ENCODE measurements around the gene SP140. TPM values are rescaled to one million over a fixed set of nuclear protein-coding genes. Genes with fewer than 3 reads are reported as not detected.

Gene SP140
- 0.73 and 1.5 TPM in 2 replicates for polyA plus RNA-seq (2011; rRNA removed)
- 1.9 and 2.7 TPM in 2 replicates for polyA minus RNA-seq (2011; rRNA and poly(A)+ RNA removed)

- H3K27me3 ChIP-seq (ENCODE audit: control insufficient read depth, insufficient read depth, low read length) = no peaks in the 10 kb centered on the region
- DNase-seq (ENCODE audit: low read depth, low spot score) = no peak
- no peak within 1 kb of the TSS for H3K27ac ChIP-seq (ENCODE audit: low read depth, low read length)
- H3K4me3 ChIP-seq (ENCODE audit: low read depth, low read length) = no peak within 1 kb of the TSS
- TF ChIP-seq CTCF (IDR thresholded peaks at IDR 0.05; ENCODE audit: low read depth, low read length) = no peak
- ChIA-PET CTCF (no interaction called here), POLR2A (no interaction called here)
- H3K9me3 ChIP-seq (ENCODE audit: control insufficient read depth, insufficient read depth, low read length) = no peaks in the 10 kb centered on the region; the same call in 1 of the 2 replicates
These were observed at the start of gene SP140 for GRCh38 chr2:230225486-230225885. TSS of gene SP140 (plus strand) at chr2:230225736. CDS start at chr2:230225845, 109 bp downstream.

GRCh38 chr2:230176996-230177395 lies 48.5 kb upstream of the SP140 start:
- TF ChIP-seq CTCF (IDR thresholded peaks at IDR 0.05; ENCODE audit: low read depth, low read length) = no peak
- DNase-seq (ENCODE audit: low read depth, low spot score) = no peak
- no peak overlapping the region for H3K27ac ChIP-seq (ENCODE audit: low read depth, low read length)
- no peaks in the 10 kb centered on the region for H3K9me3 ChIP-seq (ENCODE audit: control insufficient read depth, insufficient read depth, low read length)
- ChIA-PET CTCF (interaction anchor here (2.8 kb wide), 1 partner anchor 17 kb away, joined by 21 read pairs; no protein-coding TSS in a partner anchor), POLR2A (no interaction called here)
- no peaks in the 10 kb centered on the region for H3K27me3 ChIP-seq (ENCODE audit: control insufficient read depth, insufficient read depth, low read length)
- H3K4me3 ChIP-seq (ENCODE audit: low read depth, low read length) = no peak overlapping the region

GRCh38 chr2:230178546-230179485 lies 46.7 kb upstream of the SP140 start:
- Histone ChIP-seq H3K27ac (ENCODE audit: low read depth, low read length) (no peak overlapping the region), H3K9me3 (ENCODE audit: control insufficient read depth, insufficient read depth, low read length) (no peaks in the 10 kb centered on the region), H3K4me3 (ENCODE audit: low read depth, low read length) (no peak overlapping the region), H3K27me3 (ENCODE audit: control insufficient read depth, insufficient read depth, low read length) (no peaks in the 10 kb centered on the region)
- DNase-seq (ENCODE audit: low read depth, low spot score) = no peak
- ChIA-PET POLR2A (no interaction called here), CTCF (interaction anchor here (0.5 to 1.1 kb wide), 2 partner anchors 19 to 130 kb away, joined by 3 to 4 read pairs; no protein-coding TSS in a partner anchor)
- TF ChIP-seq CTCF (IDR thresholded peaks at IDR 0.05; ENCODE audit: low read depth, low read length) = no peak

- no peaks in the 10 kb centered on the region for H3K9me3 ChIP-seq (ENCODE audit: control insufficient read depth, insufficient read depth, low read length)
- ChIA-PET POLR2A (no interaction called here), CTCF (interaction anchor here (0.6 to 1.1 kb wide), 3 partner anchors 10 to 30 kb away, joined by 3 to 5 read pairs (median 4); no protein-coding TSS in a partner anchor)
- no peak overlapping the region for H3K4me3 ChIP-seq (ENCODE audit: low read depth, low read length)
- no peak overlapping the region for H3K27ac ChIP-seq (ENCODE audit: low read depth, low read length)
- no peak for TF ChIP-seq CTCF (IDR thresholded peaks at IDR 0.05; ENCODE audit: low read depth, low read length)
- no peaks in the 10 kb centered on the region for H3K27me3 ChIP-seq (ENCODE audit: control insufficient read depth, insufficient read depth, low read length)
- no peak for DNase-seq (ENCODE audit: low read depth, low spot score)
These were observed 45.6 kb upstream of the SP140 start for GRCh38 chr2:230179907-230180306.

GRCh38 chr2:230181195-230181594 lies 44.3 kb upstream of the SP140 start:
- Histone ChIP-seq H3K27ac (ENCODE audit: low read depth, low read length) (no peak overlapping the region), H3K4me3 (ENCODE audit: low read depth, low read length) (no peak overlapping the region), H3K27me3 (ENCODE audit: control insufficient read depth, insufficient read depth, low read length) (no peaks in the 10 kb centered on the region), H3K9me3 (ENCODE audit: control insufficient read depth, insufficient read depth, low read length) (no peaks in the 10 kb centered on the region)
- TF ChIP-seq CTCF (IDR thresholded peaks at IDR 0.05; ENCODE audit: low read depth, low read length) = no peak
- DNase-seq (ENCODE audit: low read depth, low spot score) = no peak
- CTCF ChIA-PET = no interaction called here
- POLR2A ChIA-PET = no interaction called here

Measured in AG04450 (cell line).